GM23338 (cell line): ENCODE data around the gene TSHZ2.

Experiments used
- EZH2 ChIP-seq: fragments of 200-600 bp; sonication (generic); IDR thresholded peaks from one replicate; pipeline ENCODE4 v1.8.0; 2017; ENCODE audit warnings: antibody characterized with exemption, mild to moderate bottlenecking, low read depth; ENCODE audit not compliant: unreplicated experiment
- POLR2AphosphoS5 ChIP-seq: IDR thresholded peaks from 2 replicates; pipeline ENCODE4 v1.6.1; 2016; ENCODE audit warnings: antibody characterized with exemption, low read depth
- TF ChIP-seq, protein P1 (sequence below), 2 experiments: fragments of 200-600 bp in 1 of 2; sonication (generic) in 1 of 2; conservative IDR thresholded peaks; 2 replicates each; pipeline versions ENCODE4 v1.5.1 to v1.6.1; 2016 to 2017; ENCODE audit warnings: antibody characterized with exemption in 2 of 2, low read depth in 2 of 2, mild to moderate bottlenecking in 2 of 2, moderate library complexity in 1 of 2

DNA sequence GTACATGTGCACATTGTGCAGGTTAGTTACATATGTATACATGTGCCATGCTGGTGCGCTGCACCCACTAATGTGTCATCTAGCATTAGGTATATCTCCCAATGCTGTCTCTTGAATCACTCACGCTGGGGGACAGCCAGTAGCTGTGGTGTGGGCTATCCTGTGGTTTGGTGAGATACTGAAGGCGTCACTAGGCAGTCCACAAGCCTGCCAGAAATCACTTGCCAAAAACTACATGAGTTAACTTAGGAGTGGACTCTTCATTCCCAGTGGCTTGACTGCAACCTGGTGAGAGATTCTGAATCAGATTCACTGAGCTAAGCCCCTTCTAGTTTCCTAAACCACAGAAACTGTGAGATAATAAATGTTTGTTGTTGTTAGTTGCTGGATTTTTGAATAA is 191.3 kb downstream of the TSHZ2 start:
- TF ChIP-seq EZH2 (no peak), POLR2AphosphoS5 (no peak)
- TF ChIP-seq, protein P1, sequence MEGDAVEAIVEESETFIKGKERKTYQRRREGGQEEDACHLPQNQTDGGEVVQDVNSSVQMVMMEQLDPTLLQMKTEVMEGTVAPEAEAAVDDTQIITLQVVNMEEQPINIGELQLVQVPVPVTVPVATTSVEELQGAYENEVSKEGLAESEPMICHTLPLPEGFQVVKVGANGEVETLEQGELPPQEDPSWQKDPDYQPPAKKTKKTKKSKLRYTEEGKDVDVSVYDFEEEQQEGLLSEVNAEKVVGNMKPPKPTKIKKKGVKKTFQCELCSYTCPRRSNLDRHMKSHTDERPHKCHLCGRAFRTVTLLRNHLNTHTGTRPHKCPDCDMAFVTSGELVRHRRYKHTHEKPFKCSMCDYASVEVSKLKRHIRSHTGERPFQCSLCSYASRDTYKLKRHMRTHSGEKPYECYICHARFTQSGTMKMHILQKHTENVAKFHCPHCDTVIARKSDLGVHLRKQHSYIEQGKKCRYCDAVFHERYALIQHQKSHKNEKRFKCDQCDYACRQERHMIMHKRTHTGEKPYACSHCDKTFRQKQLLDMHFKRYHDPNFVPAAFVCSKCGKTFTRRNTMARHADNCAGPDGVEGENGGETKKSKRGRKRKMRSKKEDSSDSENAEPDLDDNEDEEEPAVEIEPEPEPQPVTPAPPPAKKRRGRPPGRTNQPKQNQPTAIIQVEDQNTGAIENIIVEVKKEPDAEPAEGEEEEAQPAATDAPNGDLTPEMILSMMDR (conservative IDR thresholded peaks at IDR 0.05; ENCODE audit: low read depth in 2 of 2) = no peak
